LNCAP (cell line): ENCODE results near the gene STK31.

ENCODE experiments used
- TF ChIP-seq, protein P1 (sequence below): fragments of 450-650 bp; IDR thresholded peaks from 2 replicates; pipeline ENCODE4 v1.5.1; 2017; ENCODE audit warnings: mild to moderate bottlenecking

Gene STK31

DNA sequence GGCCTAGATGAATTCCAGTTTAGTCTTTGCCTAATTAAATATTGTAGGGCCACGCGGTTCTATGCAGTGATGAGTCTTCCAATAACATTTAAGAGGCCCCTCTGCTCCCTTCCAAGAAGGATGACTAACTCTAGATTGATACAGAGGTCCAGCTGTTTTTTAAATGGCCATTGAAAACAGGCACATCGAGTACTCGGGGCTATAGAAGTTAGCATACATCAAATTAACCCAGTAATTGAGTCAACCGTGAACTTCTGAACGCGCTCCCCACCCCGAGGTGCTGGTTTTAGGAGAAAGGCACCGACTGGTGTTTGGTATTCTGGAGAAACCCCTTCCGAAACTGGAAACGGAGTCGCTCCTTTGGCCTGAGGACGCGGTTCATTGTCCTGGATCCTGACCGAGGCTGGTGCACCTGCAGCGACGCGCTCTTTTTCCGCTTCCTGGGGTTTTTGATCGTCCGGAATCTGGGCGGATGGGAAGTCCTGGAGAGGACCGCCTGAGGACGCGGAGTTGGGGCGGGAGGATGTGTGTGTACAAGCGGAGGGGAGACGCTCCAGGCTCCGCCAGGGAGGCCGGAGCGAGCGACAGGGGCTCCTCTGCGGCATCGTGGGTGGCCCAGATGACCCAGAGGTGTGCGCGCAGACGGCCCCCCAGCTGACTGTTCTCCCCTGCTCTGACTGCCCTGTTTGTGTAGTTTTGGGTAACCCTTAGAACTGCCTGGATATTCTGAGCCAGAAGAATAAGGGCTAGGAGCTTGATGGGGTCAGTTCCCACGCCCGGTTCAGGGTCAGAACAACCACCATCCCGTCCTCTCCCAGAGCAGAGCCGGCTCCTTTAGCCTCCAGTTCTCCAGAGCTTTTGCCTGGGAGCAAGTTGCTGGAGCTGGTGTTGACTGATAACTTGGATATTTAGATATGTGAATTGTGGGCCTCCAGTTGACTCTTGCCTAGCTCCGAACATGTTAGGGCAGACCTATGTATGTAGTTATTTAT, 29.3 kb upstream of the STK31 start:
- TF ChIP-seq, protein P1, sequence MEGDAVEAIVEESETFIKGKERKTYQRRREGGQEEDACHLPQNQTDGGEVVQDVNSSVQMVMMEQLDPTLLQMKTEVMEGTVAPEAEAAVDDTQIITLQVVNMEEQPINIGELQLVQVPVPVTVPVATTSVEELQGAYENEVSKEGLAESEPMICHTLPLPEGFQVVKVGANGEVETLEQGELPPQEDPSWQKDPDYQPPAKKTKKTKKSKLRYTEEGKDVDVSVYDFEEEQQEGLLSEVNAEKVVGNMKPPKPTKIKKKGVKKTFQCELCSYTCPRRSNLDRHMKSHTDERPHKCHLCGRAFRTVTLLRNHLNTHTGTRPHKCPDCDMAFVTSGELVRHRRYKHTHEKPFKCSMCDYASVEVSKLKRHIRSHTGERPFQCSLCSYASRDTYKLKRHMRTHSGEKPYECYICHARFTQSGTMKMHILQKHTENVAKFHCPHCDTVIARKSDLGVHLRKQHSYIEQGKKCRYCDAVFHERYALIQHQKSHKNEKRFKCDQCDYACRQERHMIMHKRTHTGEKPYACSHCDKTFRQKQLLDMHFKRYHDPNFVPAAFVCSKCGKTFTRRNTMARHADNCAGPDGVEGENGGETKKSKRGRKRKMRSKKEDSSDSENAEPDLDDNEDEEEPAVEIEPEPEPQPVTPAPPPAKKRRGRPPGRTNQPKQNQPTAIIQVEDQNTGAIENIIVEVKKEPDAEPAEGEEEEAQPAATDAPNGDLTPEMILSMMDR, result no peak

DNA sequence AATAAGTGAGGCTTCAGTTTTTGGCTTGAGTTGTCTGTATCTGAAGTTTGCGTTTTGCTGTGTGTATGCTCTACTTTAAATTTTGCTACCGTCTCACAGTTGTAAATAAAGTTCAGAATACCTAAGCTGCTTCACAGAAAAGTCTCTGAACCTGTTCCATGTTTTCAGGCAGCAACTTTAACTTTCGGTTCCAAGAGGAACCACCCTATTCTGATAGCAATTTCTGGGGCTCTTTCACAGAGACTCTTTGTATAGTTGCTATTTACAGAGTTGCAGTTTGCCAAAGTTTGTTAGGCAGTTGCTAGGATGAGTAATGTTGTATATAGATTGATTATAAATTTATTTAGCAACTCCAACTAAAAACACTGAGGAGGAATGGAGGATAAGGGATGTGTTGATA, 24.3 kb upstream of the STK31 start:
- TF ChIP-seq, protein P1, result no peak

DNA sequence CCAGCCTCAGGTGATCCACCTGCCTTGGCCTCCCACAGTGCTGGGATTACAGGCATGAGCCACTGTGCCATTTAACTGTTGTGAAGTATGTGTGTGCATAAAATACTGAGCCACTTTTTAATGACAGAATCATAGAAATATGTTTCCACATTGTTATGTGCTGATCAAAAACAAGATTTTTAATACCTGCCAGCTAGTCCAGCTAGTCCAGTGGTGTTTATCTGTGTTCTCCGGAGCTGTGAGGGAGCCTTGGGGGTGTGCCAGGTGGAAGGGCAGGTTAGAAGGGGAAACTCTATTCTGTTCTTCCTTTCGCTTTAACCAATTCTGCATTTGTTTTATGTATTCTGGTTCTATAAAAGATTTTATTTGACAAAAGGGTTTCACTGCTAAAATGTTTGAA, 23.0 kb upstream of the STK31 start:
- TF ChIP-seq, protein P1, result no peak

DNA sequence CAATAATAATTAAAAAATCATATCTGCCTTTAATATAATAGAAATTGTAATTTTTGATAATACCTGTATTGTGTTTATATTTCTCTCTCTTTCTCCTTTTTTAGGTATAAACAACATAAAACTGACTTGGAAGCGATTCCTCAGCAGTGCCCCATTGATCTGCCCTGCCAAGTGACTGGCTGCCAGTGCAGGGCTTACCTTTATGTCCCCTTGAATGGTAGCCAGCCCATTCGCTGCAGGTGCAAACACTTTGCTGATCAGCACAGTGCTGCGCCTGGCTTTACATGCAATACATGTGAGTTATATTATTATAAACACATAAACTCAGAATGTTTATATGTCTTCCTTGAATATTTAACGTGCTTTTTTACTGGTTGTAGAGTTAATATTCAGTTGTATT, 20.9 kb upstream of the STK31 start:
- TF ChIP-seq, protein P1, result no peak

DNA sequence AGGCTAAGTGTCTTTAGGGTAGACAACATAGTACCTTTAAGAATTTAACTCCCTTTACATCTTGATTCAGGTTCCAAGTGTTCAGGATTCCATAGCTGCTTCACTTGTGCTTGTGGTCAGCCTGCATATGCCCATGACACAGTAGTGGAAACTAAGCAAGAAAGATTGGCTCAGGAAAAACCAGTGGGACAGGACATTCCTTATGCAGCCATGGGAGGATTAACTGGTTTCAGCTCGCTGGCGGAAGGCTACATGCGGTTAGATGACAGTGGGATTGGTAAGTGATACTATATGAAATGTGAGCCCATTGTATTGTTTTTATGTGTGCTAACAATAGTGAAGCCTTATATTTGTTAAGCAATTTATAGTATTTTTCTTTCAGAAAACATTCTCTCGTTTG, 18.7 kb upstream of the STK31 start:
- TF ChIP-seq, protein P1, result no peak

DNA sequence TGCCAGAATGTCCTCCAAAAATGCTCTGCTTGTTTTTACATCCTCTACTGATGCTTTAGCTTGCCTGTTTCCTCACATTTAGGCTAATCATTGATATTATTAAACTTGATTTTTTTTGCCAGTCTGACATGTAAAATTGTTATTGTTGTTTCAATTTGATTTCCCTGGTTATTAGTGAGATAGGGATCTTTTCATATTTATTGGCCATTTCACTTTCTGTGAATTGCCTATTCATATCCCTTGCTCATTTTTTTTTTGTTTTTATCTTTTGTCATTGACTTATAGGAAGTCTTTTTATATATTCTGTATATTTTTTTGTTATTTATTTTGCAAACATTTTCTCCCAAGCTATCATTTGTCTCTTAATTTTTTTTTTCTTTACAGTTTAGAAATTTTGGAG, 16.8 kb upstream of the STK31 start:
- TF ChIP-seq, protein P1, result no peak

DNA sequence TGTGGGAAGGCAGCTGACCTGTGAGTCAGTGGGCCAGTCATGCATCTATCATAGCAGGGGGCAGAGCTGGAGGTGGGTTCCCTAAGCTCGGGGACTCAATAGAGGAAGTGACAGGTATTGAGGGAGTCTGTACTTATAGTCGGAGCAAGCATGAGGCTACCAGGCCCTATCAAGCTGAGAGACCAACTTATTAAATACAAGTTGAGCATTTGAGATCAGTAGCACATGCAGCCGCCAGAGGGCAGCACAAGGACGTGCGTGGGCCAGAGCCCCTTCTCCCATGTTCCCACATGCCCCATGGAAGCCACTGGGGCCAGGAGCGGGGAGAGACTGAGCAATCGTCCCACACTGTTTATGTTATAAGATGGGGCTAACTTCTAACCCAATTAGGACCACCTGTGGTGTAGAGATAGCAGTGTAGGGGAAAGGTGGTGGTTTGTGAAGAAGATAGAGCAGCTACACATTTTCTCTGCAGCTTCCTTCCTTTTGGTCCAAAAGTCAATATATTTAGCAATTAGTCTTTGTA, 13.0 kb upstream of the STK31 start:
- TF ChIP-seq, protein P1, result peak; percentile 80
